Cerebellar nuclear complex (tissue), 1 donor: ENCODE measurements around the gene RFNG.

ENCODE experiments used
- DNase-seq, 2 experiments: peaks; one replicate each; lab custom pipeline; 2025; lab: John Stamatoyannopoulos, UW

RFNG gene

DNA sequence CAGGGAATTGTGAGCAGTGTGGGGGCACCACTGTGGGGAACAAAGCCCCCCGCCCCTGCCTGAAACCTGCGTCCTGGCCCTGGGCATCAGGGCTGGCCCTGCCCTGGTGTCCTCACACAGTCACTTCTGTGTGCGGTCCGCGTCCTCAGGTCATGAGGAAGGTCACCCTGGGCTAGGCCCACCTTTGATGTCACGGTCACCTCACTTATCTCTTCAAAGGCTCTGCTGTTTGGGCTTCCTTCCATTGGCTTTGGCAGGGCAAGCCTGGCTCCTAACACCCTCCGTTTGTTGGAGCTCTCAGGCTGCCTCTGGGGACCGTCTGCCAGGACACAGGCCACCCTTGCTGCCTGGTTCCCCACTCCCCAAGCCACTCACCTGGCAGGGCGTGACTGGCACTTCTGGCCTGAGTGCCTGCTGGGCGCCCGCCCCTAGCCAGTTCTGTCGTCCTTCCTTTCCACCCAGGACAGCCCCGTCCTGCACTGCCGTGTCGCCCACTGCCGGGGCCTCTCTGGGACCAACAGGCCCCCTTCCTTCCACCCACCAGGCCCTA is 37.8 kb downstream of the RFNG start:
- DNase-seq, result no peak

DNA sequence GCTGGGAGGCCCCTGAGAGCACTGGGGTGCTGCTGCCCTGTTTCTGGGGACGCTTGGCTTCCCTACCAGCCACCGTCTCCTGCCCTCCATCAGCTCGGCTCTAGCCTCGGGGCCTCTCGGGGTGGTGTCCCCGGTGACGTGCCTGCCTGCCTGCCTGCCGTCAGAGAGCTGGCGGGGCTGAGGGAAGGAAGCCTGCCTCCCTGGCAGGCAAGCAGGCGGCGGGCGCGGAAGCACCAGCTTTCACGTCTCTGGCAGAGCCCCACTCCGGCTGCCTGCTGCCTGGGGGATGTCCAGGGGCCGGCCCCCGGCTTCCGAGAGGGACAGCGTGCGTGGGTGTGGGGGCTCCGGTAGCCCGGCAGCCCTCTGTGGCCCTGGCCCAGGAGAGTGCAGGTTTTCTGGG is 38.3 kb downstream of the RFNG start:
- DNase-seq, result no peak

DNA sequence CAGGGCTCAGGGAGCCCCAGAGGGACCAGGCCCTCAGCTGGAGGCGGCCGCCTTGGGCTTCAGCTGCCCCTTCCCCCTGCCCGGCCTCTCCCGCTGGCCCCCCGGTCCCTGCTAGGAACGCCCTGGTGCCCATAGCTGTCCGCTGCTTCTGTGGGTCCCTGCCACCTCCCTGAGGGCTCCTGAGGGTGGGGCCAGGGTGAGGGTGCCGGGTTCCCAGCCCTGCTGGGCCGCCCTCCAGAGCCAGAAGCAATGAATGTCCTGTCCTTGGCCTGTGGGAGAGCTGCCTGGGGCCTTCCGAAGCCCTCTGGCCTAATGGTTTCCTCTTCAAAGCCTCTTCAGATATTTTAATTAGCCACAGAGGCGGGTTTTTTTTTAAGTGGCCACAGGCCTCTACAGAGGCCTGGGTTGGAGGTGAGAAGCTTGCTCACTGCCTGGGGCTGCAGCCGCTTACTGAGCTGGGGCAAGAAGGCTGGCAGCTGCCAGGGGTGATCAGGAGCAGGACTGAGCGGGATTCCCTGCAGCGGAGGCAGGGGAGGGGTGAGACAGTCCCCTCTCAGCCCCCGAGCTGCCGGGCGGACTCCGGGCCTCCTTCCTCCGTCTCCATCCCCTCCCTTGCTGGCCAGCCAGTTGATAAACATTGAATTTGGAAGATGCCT is 38.8 kb downstream of the RFNG start:
- no peak for DNase-seq

DNA sequence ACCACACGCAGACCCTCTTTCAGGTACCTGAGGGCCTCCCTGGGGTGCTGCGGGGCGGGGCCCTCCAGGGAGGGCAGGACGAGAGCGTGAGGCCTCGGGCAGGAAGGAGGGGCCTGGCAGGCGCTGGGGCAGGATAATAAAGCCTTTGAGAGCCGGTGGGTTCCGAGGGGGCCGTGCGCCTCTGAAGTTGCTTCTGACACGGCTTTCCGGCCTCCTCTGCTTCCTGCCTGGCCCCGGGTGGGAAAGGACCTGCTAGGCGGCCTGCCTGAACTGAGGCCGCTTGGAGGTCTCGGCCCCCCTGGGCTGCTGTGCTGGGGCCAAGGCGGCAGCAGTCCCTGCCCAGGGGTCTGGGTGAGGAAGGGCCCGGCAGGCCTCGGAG is 39.4 kb downstream of the RFNG start:
- DNase-seq, result no peak

DNA sequence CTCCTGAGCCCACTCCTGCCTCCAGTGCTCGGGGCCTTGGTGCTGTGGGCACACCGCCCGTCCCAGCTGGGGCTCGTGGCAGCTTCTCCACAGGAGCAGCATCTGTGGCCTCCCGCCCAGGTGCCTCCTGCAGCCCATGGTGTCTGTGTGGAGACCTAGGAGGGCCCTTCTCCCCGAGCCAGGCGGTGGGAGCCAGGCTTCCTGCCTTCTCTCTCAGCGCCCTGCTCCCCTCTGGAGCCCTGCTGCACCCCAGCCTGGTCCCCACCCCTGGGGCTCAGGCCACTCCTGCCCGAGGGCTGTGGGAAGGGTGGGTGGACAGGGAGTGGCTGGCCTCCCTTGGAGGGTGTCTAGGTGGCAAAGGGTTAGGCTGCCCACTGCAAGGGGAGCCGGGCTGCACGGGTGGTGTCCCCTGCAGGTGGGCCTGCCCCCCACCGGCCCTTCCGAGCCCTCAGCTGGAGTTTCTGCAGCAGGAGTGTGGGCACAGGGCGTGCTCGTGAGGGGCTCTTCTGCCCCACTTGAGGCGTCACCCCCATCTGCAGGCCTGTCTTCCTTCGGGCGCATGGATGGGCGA is 39.9 kb downstream of the RFNG start:
- DNase-seq, result no peak

DNA sequence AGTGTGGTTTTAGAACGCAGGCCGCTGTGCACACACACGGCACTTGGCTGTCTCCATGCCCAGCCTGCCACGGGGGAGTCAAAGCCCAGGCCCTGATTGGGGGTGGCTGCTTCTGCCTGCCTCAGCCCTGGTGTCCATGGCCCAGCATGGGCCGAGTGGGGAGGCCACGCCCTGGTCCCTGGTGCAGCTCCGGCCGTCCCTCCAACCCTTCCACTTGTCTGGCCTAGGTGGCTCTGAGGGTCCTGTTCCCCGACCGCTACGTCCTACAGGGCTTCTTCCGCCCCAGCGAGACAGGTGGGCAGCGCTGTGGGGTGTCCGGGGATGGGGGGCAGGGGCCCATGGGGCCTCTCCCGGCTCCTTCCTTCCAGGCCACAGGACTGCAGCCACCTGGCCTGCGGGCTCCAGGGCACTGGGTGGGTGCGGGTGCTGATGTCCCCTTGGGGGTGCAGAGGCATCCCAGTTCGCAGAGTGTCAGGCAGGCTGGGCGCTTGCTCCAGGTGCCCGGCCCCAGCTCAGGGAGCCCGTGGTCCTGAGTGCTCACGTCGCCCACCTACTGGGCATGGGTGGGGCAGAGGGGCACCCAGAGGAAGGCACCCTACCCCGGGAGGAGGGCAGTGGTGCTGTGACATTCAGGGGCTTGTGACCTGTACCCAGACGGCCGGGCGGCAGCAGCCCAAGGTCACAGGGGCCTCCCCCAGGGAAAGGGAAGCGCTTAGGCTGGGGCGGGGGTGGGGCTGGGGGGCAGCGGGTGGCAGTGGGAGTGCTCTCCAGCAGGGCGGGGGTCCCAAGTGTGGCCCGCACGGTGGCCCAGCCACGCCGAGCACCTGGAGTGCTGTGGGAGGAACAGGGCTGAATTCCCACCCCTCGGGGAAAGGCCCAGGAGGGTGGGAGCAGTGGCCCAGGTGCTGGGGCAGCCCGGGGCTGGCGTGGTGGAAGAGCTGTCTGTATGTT is 40.8 kb downstream of the RFNG start:
- no peak for DNase-seq

DNA sequence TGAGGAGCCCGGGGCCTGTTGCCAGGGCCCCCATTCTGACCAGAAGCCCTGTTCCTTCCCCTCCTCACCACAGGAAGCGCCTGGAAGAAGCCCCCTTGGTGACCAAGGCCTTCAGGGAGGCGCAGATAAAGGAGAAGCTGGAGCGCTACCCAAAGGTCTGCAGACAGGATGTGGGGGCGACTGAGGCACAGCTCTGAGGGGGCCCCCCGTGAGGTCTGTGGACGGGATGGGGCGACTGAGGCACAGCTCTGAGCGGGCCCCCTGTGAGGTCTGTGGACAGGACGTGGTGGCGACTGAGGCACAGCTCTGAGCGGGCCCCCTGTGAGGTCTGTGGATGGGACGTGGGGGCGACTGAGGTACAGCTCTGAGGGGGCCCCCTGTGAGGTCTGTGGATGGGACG is 42.2 kb downstream of the RFNG start:
- DNase-seq, result no peak

DNA sequence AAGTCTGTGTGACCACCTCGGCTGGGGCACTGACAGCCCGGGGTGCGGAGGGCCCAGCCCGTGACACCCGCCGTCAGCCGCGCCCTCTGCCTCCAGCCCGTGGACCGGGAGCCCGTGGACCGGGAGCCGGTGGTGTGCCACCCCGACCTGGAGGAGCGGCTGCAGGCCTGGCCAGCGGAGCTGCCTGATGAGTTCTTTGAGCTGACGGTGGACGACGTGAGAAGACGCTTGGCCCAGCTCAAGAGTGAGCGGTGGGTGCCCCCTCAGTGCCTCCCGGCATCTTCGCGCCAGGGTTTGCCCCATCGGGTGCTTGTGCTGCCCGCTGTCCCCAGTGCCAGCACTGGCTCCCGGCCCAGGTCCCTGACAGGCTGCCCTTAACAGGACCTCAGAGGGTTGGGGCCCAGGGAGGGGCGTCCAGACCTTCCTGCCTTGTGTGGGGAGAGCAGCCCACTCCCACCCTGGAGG is 42.6 kb downstream of the RFNG start:
- no peak for DNase-seq

DNA sequence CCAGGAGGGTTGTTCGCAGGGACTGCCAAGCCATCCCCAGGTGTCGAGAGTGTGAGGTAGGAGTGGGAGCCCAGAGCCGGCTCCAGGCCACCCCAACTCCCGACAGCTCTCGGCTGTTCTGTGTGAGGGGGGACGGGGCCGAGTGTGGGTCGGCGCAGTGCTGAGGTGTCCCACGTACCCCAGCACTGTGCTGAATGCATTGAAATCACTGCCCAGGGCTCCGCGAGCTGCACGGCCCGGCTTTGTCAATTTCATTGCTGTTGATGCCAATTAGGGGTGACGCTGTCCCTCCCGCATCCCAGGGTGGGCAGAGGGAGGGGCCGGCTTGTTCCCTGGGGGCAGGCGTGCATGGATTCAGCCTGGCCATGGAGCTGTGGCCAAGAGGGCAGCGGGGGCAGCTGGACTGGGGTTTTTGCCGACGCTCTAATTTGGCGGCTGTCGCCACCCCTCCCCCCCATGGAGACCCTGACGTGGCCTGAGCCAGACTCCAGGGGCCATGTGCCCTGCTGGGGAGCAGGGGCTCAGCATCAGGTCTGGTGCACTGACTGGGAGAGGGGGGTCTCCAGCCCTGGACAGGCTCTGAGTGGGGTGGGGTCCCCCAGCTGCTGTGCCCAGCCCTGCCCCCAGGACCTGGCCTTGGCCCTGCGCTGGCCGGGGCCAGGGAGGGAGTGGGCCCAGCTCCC is 43.2 kb downstream of the RFNG start:
- no peak for DNase-seq

DNA sequence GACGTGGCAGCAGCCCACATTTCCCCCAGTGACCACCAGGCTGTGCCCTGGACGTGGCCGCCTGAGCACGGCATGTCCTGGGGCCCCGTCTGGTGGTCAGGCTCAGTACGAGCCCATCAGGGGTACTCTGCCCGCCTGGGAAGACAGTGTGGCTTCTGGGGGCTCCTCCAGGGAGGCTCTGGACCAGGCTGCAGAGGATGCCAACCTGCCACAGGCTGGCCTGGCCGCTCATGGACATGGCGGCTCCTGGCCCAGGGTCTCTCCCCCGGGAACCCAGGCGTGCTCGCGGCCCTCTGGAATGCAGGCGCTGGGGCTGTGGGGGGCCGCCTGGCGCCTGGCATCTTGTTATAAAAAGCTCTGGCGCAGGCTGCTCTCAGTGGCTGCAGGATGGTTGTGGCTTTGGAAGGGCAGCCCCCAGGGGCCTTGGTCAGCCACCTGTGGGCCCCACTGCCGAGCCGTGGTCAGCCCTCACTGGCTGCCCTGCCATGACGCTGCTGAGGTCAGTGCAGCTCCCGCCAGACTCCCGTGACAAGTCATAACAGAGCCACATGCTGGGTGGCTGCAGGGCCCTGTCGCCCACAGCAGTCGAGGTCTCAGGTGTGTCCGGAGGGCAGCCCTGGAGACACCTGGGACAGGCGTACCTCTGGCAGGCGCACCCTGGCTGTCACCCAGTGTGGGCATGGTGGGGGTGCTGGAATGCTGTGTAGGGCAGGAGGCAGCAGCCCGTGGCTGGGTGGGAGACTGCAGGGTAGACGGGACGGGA is 43.9 kb downstream of the RFNG start:
- DNase-seq, result no peak

DNA sequence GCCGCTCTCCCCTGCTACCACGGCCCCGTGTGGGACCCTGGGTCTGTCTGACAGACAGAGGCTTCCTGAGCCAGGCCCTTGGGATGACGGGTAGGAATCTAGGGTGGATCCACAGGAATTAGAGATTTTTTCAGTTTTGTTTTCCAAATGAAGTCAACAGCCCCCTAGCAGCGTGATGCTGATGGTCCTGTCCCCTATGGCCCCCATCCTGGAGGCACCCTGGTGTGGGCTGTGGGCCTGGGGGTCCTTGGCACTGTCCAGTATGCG is 44.5 kb downstream of the RFNG start:
- no peak for DNase-seq

DNA sequence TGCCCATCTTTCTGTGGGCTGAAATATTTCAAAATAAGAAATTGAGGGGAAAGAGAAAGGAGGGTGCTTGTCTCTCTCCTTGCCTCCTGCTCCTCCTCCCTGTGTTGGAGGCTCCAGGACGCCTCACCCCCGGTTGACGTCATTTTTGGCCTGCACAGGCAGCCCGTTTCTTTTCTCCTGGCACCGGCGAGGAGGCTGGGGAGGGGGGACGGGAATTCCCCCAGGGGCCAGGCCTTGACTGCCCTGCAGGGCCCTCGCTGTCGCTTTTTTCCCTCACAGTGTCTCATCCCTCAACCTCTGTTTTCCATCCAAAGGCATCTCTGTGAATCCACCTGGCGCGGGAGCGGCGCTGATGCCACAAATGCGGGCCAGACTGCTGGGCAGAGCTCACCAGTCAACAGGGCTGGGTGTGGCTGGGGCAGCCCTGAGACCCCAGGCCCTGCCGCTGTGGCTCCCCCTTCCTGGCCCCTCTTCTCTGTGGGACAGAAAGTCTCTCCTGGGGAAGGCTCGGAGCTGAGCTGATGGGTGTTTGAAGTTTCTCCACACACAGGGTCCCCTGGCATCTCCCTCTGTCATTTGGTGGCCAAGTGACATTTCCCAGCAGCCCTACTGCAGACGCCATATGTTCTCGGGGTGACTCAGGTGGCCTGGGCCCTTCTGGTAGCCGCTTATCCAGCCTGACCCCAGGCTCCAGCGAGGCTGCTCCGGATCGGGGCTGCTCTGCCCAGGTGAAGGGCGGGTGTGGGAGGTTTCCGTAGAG is 45.0 kb downstream of the RFNG start:
- DNase-seq, result peak in 1 of 2 experiments; percentile 71

DNA sequence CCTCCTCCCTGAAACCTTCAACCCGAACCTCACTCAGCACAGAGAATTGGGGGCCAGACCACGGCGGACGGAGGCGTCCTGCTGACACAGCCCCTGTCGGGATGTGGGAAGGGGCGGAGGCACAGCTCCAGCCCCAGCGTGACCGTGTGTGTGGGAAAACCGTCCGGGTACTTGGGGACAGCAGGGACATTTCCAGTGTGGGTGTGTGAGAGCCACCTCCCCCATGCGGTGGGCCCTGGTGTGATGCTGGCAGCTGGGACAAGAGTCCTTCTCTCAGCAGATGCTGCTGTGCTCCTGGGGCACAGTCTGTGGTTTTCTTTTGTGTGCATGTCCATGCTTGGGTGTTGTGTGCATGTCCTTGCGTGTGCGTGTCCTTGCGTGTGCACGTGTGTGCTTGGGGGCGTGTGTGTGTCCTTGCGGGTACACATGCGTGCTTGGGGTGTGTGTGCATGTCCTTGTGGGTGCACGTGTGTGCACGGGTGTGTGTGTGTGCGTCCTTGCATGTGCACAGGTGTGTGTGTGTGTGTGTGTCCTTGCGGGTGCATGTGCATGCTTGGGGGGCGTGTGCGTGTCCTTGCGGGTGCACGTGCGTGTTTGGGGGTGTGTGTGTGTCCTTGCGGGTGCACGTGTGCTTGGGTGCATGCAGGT is 45.8 kb downstream of the RFNG start:
- no peak for DNase-seq

DNA sequence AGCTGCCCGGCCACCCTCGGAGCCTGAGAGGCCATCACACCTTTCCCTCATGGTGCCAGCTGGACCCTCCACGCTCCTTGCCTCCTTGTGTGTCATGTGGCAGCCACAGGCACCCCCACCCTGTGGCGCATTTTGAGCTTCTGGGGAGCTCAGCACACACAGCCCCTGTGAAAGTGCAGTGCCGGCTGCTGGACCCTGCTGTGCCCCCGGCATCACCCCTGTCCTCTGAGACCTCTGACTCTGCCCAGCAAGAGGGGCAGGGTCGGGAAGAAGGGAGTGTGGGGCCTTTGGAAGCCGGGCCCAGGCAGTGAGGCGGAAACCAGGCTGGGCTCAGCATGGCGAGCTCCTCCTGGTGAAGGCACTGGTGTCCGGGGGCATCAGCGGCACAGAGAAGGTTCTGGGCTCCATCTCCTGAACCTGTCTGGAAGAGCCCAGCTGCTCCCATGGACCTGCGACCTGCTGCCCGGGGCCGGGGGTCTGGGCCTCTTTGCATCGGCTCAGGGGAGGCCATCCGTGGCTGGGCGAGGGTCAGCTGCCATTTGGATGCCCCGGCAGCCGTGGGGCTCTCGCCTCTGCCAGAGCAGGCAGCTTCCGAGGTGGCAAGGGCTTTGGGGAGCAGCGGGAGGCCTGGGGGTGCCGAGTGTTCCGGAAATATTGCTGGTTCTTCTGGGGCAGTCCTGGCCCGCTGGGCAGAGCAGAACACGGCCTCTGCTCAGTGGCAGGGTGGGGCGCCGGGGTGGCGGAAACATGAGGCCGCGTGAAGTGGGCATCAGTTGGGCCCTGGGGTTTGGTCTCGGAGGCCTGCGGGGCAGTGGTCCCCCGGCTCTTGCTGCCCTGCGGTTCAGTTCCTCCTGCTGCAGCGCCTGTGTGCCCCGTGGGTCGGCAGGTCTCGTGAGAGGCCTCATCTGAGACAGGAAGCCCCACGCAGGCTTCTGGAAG is 46.8 kb downstream of the RFNG start:
- DNase-seq, result no peak

DNA sequence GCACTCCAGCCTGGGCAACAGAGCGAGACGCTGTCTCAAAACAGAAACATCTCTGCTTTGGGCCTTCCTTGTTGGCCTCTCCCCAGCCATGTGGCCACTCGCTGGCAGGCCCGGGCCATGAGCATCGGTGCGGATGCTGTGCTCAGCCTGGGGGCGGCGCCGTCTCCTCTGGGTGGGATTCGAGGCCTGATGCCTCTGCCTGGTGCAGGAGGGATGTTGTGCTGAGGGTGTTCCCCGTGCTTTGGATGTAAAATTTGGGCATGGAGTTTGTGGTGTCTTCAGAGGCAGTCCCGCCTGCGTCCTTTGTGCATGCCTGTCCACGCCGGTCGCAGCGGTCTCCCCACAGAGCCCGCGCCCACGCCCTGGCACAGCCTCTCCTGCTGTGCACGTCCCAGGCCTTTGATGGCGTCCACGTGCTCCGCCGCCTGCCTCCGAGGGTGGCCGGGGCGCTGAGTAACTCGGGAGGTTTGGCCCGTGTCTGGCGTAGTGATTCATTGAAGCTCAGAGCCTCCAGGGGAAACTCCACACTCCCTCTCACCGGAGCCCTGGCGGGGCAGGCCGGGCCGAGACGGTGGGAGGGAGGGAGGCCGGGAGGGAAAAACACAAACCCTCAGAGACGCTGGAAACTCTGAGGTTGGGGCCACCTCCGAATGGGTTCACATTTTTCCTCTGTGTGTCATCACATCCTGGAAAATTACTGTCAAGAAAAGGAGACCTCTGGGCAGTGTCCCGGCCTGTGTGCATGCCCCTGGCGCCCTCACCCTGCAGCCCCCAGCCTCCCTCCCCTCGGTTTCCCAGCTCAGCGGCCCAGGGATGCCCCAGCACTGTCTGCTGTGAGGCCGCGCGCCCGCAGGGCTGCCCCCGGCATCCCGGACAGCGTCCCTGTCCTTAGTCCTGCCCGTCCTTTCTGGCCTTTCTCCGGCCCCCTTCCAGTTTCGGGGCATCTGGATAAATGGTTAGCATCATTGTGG is 47.9 kb downstream of the RFNG start:
- DNase-seq, result no peak

DNA sequence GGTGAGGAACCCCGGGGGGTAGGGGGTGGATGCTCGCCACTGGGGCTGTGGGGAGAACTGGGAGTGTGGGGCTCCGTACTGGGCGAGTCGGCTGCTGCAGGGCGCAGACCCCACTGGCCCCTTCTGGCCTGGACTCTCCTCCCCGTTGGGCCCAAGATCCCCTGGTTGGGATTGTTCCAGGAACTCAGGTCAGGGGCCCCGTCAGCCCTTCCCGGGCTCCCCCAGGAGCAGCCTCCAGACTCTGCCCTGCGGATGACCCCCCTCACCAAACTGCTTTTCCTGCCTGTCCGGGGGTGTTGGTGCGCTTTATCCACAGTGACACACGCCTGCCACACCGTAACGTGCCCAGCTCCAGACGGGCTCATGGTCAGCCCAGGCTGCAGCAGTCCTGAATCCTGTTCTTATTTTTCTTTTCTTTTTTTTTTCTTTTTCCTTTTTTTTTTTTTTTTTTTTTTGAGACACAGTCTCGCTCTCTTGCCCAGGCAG is 50.0 kb downstream of the RFNG start:
- no peak for DNase-seq

DNA sequence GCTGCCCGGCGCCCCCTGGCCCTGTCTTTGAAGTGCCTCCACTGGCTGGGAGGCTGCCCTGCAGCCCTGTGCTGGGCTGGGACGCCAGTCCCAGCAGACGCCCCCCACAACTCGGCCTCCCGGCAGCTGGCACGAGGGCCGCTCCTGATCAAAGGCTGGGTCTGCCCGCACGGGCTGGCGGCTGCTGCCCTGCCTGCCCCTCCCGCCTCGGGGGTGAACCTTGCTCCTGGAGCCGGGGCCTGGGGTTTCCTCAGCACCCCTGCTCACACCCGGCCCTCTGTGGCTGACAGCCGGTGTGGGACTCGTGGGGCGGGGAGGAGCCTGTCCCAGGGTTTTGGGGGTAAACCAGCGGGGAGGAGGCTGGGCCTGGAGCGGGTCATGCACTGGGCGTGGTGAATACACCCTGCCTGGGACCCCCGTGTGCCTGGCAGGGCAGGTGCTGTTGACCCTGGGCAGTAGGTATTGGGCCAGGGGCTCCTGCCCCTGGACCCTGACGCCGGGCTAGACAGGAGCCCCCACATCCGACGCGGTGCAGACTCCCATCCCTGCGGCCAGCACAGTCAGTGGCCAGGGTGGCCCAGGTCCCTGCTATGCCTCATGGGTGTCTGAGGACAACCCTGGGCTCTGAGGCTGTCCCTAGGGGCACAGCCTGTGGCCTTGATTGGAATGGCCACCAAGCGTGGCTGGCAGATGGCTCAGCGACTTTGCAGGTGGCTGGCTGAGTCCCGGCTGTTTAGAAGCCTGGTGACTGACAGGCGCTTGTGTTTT is 50.6 kb downstream of the RFNG start:
- no peak for DNase-seq
